HG02610 (cell line): Measurements from ENCODE around the gene CHRNA3.
"Not testable (repeated sequence)": the region's sequence is repeated elsewhere in the genome, so short reads cannot be mapped to it uniquely, and the experiment has no call there.

Experiments used
- ATAC-seq: cut with Tn5 transposase; IDR thresholded peaks from one replicate; pipeline ENCODE4 v1.9.1; 2021; ENCODE audit warnings: mild to moderate bottlenecking, moderate library complexity; ENCODE audit not compliant: unreplicated experiment

Gene CHRNA3

DNA sequence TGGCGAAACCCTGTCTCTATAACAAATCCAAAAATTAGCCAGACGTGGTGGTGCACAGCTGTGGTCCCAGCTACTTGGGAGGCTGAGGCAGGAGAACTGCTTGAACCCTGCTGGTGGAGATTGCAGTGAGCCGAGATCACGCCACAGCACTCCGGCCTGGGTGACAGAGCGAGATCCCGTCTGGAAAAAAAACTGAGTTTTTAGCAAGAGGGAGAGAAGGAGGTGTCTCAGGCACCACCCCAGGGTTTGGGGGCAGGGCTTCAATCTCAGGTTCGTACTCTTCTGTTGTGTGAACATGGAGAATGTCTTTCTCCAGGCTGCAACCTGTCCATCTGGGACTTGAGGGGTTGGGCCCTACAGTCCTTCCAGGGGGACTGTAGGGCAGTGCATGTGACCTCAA, 2.7 kb downstream of the CHRNA3 start:
- no peak for ATAC-seq

DNA sequence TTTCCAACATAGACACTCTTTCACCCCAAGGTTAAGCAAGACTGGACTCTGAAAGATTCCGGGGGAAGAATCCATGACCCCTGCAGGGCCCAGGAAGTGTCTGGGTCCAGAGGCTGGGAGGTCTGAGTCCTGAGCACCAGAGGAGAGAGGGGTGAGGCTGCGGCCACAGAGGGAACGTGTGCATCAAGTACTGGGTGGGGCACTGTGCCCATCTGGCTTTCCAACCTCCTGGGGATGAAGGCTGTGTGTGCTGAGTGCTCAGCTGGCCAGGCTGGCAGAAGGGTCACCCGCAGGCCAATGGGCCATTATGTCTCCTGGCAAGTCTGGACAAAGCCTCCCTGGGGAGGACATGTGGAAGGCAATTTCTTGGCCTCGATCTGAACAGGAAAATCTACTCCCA, 3.3 kb downstream of the CHRNA3 start:
- no peak for ATAC-seq

DNA sequence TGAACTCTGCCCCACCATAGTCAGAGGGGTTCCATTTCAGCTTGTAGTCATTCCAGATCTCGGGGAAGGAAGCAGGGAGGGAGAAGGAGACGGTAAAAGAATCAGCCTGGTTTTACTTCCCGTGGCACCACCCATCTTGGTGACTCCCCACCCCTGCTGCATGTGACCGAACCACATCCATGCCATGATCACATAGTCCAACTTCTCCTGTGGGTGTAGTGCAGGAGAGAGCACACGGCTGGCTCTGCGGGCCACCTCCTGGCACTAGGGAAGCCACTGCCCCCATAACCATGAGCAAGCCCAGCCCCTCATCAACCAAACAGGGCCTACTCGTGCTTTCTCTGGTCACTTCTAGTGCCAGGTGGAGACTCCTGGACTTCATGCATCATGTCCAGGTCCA, 3.7 kb downstream of the CHRNA3 start:
- ATAC-seq: no peak

DNA sequence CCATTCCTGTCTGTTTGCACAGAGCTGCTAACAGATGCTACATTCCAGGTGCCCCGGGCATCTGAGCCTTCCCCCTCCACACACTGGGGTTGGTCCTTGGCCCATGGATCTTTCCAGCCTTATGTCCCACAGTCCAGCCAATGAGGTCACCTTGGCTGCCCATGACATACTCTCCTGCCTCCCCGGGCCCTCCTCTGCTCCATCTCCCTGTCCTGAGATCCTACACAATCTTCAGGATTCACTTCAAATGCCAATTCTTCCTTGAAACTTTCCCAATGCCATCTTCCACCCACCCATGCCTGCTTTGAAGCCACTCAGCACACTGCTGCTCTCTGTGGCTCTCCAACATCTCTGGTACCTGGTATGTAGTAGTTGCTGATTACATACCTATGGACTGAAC, 4.3 kb downstream of the CHRNA3 start:
- no peak for ATAC-seq

DNA sequence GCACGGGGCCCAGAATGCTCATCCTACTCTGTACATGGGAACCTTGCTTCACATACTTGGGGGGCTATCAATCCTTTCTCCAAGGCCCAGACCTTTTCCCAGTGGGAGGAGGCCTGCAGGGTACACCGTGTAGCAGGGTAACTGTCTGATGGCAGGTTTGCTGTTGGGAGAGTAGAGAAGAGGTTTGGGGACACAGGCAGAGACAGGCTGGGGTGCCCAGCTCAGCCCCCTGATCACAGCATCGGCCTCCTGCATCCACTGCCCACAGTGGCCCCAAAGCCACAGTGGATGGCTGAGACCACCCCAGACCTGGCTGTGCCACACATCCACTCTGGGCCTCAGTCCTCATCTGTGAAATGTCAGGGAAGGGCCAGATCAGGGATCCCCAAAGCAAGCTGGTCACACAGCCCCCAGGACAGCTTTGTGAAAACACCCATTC, 5.6 kb downstream of the CHRNA3 start:
- no peak for ATAC-seq

DNA sequence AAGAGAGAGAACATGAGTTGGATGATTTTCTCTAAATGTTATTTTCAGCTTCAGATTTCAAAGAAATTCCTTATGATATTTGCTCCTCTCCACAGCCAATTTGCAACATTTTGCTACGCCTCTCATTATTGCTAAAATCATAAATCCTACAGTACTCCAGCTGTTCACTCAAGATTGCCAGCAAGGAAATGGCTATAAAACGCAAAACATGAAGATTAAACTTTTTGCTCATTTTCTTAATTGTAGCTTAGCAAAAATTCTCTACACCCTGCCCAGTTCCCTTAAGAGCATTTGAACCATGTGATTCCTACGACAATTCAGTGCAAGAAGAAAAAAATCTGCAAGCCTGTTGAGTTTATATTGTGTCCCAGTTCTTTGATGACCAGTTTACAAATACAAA, 6.8 kb downstream of the CHRNA3 start:
- ATAC-seq: no peak

DNA sequence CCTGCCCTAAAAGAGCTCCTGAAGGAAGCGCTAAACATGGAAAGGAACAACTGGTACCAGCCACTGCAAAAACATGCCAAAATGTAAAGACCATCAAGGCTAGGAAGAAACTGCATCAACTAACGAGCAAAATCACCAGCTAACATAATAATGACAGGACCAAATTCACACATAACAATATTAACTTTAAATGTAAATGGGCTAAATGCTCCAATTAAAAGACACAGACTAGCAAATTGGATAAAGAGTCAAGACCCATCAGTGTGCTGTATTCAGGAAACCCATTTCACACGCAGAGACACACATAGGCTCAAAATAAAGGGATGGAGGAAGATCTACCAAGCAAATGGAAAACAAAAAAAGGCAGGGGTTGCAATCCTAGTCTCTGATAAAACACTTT, 11.2 kb downstream of the CHRNA3 start:
- ATAC-seq: not testable (repeated sequence)

DNA sequence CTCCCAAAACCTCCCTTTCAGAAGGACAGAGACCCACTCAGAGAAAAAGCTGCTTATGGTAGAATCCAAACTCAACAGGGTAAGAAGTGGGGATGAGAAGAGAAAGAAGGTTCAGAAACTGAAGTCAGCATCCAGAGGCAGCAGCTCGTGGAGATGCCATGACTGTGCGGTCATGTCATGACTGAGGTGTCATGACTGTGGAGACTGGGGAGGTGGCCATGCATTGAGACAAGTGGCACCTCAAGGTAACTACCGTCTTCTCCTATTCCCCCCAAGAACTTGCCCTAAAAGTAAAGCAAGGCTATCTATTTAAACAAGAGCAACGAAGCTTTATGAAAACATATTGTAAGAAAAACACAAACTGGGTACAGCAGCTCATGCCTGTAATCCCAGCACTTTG, 15.1 kb downstream of the CHRNA3 start:
- ATAC-seq: no peak

DNA sequence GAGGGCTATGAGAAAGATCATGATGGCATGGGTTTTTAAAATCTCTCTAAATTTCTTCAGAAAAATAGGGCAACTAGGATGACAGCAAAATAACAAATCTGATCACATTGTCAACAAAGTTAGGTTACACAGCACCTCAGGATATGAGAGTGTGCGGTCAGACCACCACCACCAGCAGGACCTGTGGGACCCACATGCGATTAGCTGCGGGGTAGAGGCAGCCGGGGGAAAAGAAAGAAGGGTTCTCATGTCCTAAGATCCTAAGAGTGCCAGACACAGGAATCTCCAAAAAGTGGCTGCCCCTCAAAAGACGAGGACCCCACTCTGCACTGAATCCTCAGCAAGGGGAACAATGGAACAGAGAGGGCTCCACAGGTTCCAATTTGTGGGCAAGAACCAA, 15.6 kb downstream of the CHRNA3 start:
- no peak for ATAC-seq

DNA sequence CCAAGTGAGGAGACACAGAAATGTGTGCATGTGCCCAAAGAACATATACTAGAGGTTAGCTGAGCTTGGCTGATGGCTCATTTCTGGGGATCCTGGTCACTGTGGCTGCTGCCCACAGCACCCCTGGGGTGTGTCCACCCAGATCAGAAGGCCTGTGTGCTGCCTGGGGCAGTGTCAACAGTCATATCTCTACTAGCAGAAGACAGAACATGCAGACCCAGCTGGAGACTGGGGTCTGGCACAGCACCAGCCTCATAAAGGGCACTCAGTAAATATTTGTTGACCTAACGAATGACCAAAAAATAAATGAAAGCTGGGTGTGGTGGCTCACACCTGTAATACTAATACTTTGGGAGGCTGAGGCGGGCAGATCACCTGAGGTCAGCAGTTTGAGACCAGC, 16.4 kb downstream of the CHRNA3 start:
- ATAC-seq: no peak

DNA sequence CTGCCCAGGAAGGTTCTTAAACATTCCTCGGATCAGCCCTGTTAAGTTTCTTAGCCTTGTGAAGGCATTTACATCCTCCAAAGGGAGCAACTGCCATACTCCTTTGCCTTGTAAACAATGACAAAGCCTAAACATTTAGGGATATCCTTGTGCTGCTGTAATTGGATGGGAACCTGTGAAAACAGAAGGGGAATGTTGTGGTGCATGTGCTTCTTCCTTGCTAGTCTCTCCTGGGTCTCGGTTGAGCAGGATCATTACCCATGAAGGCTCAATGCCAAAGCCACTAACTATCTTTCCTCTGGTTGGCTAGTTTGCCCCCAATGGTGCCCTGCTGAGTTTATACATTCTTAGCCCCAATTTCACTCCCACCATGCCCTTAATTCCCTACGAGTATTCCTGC, 17.3 kb downstream of the CHRNA3 start:
- ATAC-seq: no peak

DNA sequence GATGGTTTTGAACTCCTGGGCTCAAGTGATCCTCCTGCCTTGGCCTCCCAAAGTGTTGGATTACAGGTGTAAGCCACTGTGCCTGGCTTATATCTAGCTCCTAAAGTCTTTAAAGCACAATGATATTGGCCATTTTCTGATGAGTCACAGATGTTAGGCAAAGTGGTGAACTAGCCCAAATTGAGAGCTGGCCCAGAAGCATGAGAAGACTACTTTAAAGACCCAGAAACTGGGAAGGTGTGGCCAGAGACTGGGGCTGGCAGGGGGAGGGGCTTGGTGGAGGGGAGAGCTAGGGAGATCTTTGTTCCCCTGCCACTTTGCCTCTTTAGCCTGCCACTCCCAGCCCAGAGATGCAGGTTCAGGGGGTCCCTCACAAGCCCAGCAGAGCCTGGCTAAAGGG, 21.6 kb downstream of the CHRNA3 start:
- no peak for ATAC-seq

DNA sequence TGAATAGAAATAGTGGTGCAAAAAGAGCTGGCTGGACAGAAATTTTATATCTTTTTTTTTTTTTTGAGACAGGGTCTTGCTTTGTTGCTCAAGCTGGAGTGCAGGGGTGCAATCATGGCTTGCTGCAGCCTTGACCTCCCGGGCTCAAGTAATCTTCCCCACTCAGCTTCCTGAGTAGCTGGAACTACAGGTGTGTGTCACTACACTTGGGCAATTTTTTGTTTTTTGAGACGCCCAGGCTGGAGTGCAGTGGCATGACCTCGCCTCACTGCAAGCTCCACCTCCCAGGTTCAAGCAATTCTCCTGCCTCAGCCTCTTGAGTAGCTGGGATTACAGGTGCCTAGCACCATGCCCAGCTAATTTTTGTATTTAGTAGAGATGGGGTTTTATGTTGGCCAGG, 22.4 kb downstream of the CHRNA3 start:
- no peak for ATAC-seq

DNA sequence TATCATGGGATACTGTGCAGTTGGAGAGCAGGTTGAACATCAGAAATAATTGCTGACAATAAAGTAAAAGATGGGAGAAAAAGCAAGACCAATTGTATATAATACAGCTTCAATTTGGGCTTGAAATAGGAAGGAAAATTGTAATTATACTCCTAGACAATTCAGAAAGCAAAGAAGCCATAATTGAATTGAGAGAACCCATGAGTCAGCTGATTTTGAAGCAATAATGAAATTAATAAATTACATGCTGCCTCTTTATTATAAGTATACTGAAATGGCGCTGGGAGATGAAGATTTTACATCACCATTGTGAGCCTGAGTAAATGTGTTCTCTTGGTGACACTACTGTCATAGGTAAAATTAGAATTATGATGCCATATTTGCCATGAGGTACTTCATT, 23.2 kb downstream of the CHRNA3 start:
- no peak for ATAC-seq

DNA sequence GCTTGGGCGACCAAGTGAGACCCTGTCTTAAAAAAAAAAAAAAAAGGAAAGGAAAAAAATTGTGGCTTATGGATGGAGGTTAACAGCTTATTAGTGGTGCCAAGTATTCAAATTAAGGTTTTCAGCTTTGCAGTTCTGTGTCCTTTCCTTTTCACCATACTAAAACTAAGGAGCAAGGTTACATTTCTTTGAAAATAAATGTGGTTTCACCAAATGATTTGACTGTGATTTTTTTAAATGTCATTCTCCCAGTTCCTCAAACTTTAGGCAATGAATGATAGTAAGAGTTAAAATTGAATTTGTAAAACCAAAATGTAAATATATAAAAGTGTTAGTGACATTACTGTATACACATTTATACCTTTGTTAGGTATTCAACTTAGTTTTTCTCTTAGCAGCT, 45.9 kb downstream of the CHRNA3 start:
- ATAC-seq: no peak

DNA sequence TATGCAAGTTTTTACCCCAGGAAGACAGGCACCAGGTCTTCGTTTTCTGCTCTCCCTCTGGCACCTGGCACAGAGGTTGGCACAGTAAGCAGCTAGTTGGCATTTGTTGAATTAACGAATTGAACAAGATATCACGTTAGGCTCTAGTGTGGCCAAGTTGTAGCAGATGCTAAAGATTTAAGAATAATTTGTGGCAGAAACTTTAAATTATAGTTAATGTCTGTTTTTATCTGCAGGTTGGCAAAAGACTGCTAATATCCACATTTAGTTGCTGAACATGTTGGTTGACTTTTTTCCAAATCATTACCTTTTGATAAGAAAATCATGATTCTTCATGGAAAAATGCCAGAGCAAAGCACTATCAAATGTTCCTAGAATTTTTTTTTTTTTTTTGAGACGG, 47.4 kb downstream of the CHRNA3 start:
- ATAC-seq: no peak

DNA sequence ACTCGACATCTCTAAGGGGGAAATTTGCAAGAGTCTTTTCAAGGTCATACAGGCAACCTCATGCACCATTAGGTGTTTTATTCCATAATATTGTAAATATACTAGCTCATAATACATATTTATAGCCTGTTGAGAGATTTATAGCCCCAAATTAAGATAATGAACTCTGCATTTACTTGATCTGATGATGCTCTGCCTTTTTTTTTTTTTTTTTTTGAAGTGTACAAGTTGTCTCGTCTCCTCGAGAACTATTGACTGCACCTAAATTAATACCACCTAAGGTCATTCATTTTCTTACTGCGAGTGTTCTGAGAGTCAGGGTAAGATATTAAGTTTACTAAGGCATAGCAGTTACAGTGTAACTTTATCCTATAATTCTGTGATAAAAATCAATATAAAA, 49.4 kb downstream of the CHRNA3 start:
- ATAC-seq: no peak

DNA sequence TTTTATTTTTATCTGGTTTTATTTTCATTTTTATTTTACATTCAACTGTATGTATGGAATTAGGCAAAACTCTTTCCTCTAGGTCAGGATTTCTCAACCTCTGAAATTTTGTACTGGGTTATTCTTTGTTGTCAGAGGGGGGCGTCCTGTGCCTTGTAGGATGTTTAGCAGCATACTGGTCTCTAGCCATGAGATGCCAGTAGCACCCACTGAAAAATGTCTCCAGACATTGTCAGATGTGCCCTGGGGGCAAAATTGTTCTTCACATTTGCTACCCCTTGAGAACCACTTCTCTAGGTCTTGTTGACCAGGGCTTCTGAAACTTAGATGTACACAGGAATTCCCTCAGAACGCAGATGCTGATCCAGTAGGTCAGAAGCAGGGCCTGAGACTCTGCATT, 50.1 kb downstream of the CHRNA3 start:
- ATAC-seq: no peak

DNA sequence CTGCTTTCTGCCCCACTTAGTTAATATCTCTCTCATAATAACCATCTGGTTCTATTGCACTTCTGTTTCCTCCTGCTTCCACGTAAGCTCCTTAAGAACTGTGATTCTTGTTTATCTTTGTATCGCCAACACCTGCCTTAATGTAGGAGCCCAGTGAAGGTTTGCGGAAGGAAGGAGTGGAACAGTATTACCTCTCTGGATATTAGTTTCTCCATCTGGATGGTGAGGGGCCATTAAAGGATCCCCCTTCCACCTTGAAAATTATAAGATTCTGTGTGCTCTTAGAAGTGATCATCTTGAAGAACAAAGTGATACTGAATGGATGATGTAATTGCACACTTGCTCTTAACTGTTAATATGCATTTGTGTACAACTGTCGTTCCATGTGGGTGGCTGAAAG, 53.3 kb downstream of the CHRNA3 start:
- no peak for ATAC-seq

DNA sequence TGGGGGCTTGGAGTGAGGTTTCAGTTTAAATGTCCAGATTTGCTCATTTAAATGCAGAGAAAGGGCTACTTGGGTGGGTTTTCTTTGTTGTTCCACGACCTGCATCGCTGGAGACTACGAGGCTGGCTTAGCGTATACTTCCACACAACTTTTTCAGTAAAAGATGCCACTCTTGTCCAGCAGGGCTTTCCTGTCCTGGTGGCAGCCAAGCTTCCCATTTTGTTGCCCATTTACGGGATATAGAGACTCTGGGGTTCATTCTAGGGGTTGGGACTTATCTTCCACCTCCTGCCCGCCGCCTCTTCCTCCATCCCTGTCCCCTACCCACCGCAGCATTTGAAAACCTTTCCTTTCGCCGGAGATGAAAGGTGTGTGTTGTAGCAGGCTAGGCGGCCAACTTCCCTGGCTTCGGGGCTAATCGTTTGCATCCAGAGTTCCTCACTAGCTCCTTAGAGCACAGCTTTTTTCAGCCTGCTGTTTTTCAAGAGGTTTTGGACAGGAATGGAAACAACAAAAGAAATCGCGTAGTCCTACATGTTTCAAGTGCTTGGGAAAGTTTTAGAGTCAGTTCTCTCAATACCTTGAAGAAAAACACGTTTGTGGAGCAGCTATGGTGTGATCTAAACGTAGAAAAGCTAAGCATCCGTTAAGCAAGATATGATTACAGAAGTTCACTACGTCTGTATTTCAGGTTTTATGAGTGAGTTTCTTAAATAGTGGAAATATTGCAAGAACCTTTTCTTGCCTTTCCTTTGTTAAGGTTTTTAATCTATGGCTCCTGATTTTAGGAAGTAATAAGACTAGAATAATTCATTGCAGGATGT, 54.6 kb downstream of the CHRNA3 start:
- peak; percentile 14 for ATAC-seq

DNA sequence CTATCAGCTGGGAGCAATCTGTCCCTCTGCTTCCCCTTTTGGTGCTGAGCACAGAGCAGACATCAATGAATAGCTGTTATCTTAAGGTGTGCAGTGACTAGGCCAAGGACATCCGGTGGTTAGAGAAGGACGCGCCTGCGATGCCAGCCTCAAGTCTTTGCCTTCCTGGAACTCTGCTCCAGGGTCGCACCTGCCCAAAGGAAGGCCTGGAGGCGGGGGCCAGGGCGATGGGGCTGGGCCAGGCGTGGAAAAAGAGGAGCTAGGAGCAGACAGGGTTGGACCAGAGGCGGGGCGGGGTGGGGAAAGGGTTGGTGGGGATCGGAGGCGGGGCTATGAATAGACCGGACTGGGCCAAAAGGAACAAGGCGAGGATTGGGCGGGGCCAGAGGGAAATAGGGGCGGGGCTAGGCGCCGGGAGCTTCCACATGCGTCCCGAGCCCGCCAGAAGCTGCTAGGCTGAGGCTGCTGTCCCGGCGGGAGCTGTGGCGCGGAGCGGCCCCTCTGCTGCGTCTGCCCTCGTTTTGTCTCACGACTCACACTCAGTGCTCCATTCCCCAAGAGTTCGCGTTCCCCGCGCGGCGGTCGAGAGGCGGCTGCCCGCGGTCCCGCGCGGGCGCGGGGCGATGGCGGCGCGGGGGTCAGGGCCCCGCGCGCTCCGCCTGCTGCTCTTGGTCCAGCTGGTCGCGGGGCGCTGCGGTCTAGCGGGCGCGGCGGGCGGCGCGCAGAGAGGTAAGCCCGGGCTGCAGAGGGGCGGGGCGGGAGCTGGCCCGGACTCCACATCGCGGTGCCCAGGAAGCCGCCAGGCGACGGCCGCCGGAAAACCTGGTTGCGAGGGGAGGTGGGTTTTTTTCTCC, 55.5 kb downstream of the CHRNA3 start, which contains the start of gene CHRNA5:
TSS of gene CHRNA5 (plus strand) at position 424 of the 854 bp plus-strand sequence. CDS start at position 624, 200 bp downstream.
- ATAC-seq: peak; percentile 88

DNA sequence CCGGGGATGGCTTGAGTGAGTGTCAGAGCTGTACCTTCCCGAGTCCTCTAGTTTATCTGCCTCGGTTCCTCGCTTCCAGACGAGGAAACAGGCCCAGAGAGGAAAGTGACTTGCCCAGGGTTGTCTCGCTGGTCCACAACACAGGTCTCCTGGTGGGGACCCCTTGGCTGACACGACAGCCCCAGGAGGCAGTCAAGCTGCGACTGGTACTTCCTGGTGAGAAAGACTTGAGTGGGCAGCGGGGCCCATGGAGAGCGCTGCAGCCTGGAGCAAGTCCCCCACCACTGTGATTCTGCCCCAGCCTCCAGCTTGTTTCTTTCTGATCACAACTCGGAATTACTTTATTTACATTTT, 56.1 kb downstream of the CHRNA3 start:
- ATAC-seq: no peak
